ENCODE measurements around the gene CLEC1A. TPM values are rescaled to one million over a fixed set of nuclear protein-coding genes. Genes with fewer than 3 reads are reported as not detected.

The CLEC1A gene
- total RNA-seq, 1 donor from 2014 or later = not detected

- no peak overlapping the region for H3K27ac Mint-ChIP-seq (ENCODE audit: unreplicated experiment)
- H3K36me3 Mint-ChIP-seq (ENCODE audit: low read depth) = no peaks in the 10 kb centered on the region
- DNase-seq (ENCODE audit: low spot score) = no peak
- no peaks in the 10 kb centered on the region for H3K27me3 Mint-ChIP-seq (ENCODE audit: low read depth)
- H3K9me3 Mint-ChIP-seq (ENCODE audit: low read depth) = no peaks in the 10 kb centered on the region
- TF ChIP-seq CTCF (IDR thresholded peaks at IDR 0.05) = no peak
- H3K4me3 Mint-ChIP-seq (ENCODE audit: unreplicated experiment) = no peak overlapping the region
- H3K4me1 Mint-ChIP-seq (ENCODE audit: low read depth) = peaks cover 8% of the 10 kb centered on the region
Observed at GRCh38 chr12:10135126-10135525, 36.3 kb upstream of the CLEC1A start.

- Mint-ChIP-seq H3K27ac (ENCODE audit: unreplicated experiment) (no peak overlapping the region), H3K4me1 (ENCODE audit: low read depth) (peaks cover 5% of the 10 kb centered on the region), H3K9me3 (ENCODE audit: low read depth) (no peaks in the 10 kb centered on the region), H3K4me3 (ENCODE audit: unreplicated experiment) (no peak overlapping the region), H3K36me3 (ENCODE audit: low read depth) (no peaks in the 10 kb centered on the region), H3K27me3 (ENCODE audit: low read depth) (no peaks in the 10 kb centered on the region)
- no peak for DNase-seq (ENCODE audit: low spot score)
- TF ChIP-seq CTCF (IDR thresholded peaks at IDR 0.05) = no peak
Observed at GRCh38 chr12:10132850-10133370, 34.1 kb upstream of the CLEC1A start.

GRCh38 chr12:10131111-10131690 lies 32.4 kb upstream of the CLEC1A start:
- Mint-ChIP-seq H3K4me3 (ENCODE audit: unreplicated experiment) (no peak overlapping the region), H3K4me1 (ENCODE audit: low read depth) (peaks cover 5% of the 10 kb centered on the region), H3K27me3 (ENCODE audit: low read depth) (peaks cover 3% of the 10 kb centered on the region), H3K9me3 (ENCODE audit: low read depth) (no peaks in the 10 kb centered on the region), H3K36me3 (ENCODE audit: low read depth) (no peaks in the 10 kb centered on the region), H3K27ac (ENCODE audit: unreplicated experiment) (no peak overlapping the region)
- no peak for DNase-seq (ENCODE audit: low spot score)
- no peak for TF ChIP-seq CTCF (IDR thresholded peaks at IDR 0.05)

GRCh38 chr12:10130042-10130441 lies 31.3 kb upstream of the CLEC1A start, which contains the start of gene CLEC7A:
Gene CLEC7A, minus strand, starts transcription at chr12:10130199. Its CDS starts 117 bp downstream, at chr12:10130082.
- Mint-ChIP-seq H3K9me3 (ENCODE audit: low read depth) (no peaks in the 10 kb centered on the region), H3K27ac (ENCODE audit: unreplicated experiment) (no peak within 1 kb of the TSS), H3K36me3 (ENCODE audit: low read depth) (no peaks in the 10 kb centered on the region), H3K4me3 (ENCODE audit: unreplicated experiment) (no peak within 1 kb of the TSS), H3K27me3 (ENCODE audit: low read depth) (peaks cover 3% of the 10 kb centered on the region), H3K4me1 (ENCODE audit: low read depth) (peaks cover 5% of the 10 kb centered on the region)
- no peak for TF ChIP-seq CTCF (IDR thresholded peaks at IDR 0.05)
- DNase-seq (ENCODE audit: low spot score) = no peak

- no peak for TF ChIP-seq CTCF (IDR thresholded peaks at IDR 0.05)
- H3K9me3 Mint-ChIP-seq (ENCODE audit: low read depth) = no peaks in the 10 kb centered on the region
- H3K27me3 Mint-ChIP-seq (ENCODE audit: low read depth) = peaks cover 3% of the 10 kb centered on the region
- H3K36me3 Mint-ChIP-seq (ENCODE audit: low read depth) = no peaks in the 10 kb centered on the region
- no peak overlapping the region for H3K4me3 Mint-ChIP-seq (ENCODE audit: unreplicated experiment)
- H3K4me1 Mint-ChIP-seq (ENCODE audit: low read depth) = peaks cover 5% of the 10 kb centered on the region
- no peak for DNase-seq (ENCODE audit: low spot score)
- no peak overlapping the region for H3K27ac Mint-ChIP-seq (ENCODE audit: unreplicated experiment)
Observed at GRCh38 chr12:10128687-10129086, 29.9 kb upstream of the CLEC1A start.

All from chondrocyte (in vitro differentiated cells).